ENCODE results near the gene HOXA5.

Gene HOXA5

GRCh38 chr7:27170426-27171324, 27.2 kb upstream of the HOXA5 start (continued):
- TF ChIP-seq TSHZ2 (CRISPR knock-in tag; IDR thresholded peaks at IDR 0.05) (no peak), CREB5 (CRISPR knock-in tag; IDR thresholded peaks at IDR 0.05; ENCODE audit: low read depth) (no peak), ISL1 (CRISPR knock-in tag; IDR thresholded peaks at IDR 0.05) (no peak), ZFP3 (CRISPR knock-in tag; IDR thresholded peaks at IDR 0.05) (no peak), CSDC2 (CRISPR knock-in tag; IDR thresholded peaks at IDR 0.05) (no peak), ARNTL (CRISPR knock-in tag; IDR thresholded peaks at IDR 0.05; ENCODE audit: borderline replicate concordance, low read depth) (no peak), ZFP30 (CRISPR knock-in tag; IDR thresholded peaks at IDR 0.05) (no peak), BACH2 (CRISPR knock-in tag; IDR thresholded peaks at IDR 0.05; ENCODE audit: borderline replicate concordance) (no peak), TCF4 (CRISPR knock-in tag; IDR thresholded peaks at IDR 0.05; ENCODE audit: borderline replicate concordance) (no peak), PPARA (CRISPR knock-in tag; IDR thresholded peaks at IDR 0.05; ENCODE audit: borderline replicate concordance) (no peak), ESRRG (CRISPR knock-in tag; IDR thresholded peaks at IDR 0.05) (no peak), ZC3H10 (CRISPR knock-in tag; IDR thresholded peaks at IDR 0.05) (no peak), SNAI2 (CRISPR knock-in tag; IDR thresholded peaks at IDR 0.05) (no peak)

- no peak for TF ChIP-seq ARNTL (CRISPR knock-in tag; IDR thresholded peaks at IDR 0.05; ENCODE audit: borderline replicate concordance, low read depth)
- TF ChIP-seq TCF4 (CRISPR knock-in tag; IDR thresholded peaks at IDR 0.05; ENCODE audit: borderline replicate concordance): no peak
- no peak for TF ChIP-seq ISL1 (CRISPR knock-in tag; IDR thresholded peaks at IDR 0.05)
- no peak for TF ChIP-seq ESRRG (CRISPR knock-in tag; IDR thresholded peaks at IDR 0.05)
- TF ChIP-seq CREB5 (CRISPR knock-in tag; IDR thresholded peaks at IDR 0.05; ENCODE audit: low read depth): no peak
- TF ChIP-seq ZNF70 (CRISPR knock-in tag; IDR thresholded peaks at IDR 0.05): no peak
- no peak for TF ChIP-seq CSRNP3 (CRISPR knock-in tag; IDR thresholded peaks at IDR 0.05)
- no peak for TF ChIP-seq BACH2 (CRISPR knock-in tag; IDR thresholded peaks at IDR 0.05; ENCODE audit: borderline replicate concordance)
- TF ChIP-seq POU6F1 (CRISPR knock-in tag; IDR thresholded peaks at IDR 0.05; ENCODE audit: borderline replicate concordance, low read depth): no peak
- TF ChIP-seq PPARA (CRISPR knock-in tag; IDR thresholded peaks at IDR 0.05; ENCODE audit: borderline replicate concordance): no peak
- no peak for TF ChIP-seq ZC3H10 (CRISPR knock-in tag; IDR thresholded peaks at IDR 0.05)
- TF ChIP-seq CSDC2 (CRISPR knock-in tag; IDR thresholded peaks at IDR 0.05): no peak
- TF ChIP-seq ZNF8 (CRISPR knock-in tag; IDR thresholded peaks at IDR 0.05): no peak
- TF ChIP-seq ZFP30 (CRISPR knock-in tag; IDR thresholded peaks at IDR 0.05): no peak
- TF ChIP-seq TSHZ2 (CRISPR knock-in tag; IDR thresholded peaks at IDR 0.05): no peak
- ATAC-seq: peak; percentile 3; the same call in 1 of the 3 replicates
Observed at GRCh38 chr7:27169658-27170425, 26.4 kb upstream of the HOXA5 start.
